Erythroblast (primary cell): Measurements from ENCODE around the gene BRF1.

Source experiments
- GATA1 ChIP-seq: IDR thresholded peaks from 2 replicates; pipeline ENCODE4 v1.6.1; 2011; ENCODE audit warnings: low read depth, mild to moderate bottlenecking, control low read depth, low read length, moderate library complexity
- POLR2A ChIP-seq: IDR thresholded peaks from 2 replicates; pipeline ENCODE4 v1.6.1; 2011; ENCODE audit warnings: mild to moderate bottlenecking, low read length

DNA sequence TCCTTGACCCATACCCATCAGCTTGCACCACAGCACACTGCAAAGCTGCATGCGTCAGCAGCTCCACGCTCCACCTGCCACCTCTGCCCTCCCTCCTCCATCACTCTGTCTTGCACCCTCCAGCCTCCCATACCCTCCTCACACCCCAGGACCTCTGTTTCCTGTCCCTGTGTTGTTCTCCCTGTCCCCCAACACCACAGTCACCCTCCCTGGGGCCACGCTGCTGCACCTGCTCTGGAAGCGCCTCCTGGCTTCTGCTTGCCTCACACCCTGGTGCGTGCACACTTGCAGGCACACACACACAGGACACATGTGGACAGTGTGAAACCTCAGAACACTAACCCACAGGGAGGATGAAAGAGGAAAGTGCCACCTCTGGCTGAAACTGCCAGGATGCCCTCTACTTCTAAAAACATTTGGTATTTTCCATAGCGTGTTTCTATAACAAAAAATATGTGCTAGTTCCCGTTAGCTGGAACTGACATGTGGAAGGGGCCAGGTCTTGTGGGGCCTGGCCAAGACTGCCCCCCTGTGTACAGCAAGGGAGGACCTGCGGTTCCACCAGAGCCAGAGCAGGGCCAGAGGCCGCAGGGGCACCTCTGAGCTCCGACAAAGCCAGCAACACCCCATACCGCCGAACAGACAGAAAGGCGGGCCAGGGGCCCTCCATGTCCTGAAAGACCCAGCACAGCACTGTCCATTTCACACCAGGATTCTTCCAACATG, 10.0 kb downstream of the BRF1 start:
- TF ChIP-seq POLR2A = no peak
- no peak for TF ChIP-seq GATA1
